PC-9 (cell line): ENCODE data around the gene SPACA1.

Source experiments
- CTCF ChIP-seq: fragments of 200-600 bp; sonication (generic); conservative IDR thresholded peaks from 2 replicates; pipeline ENCODE4 v1.6.1; 2017; ENCODE audit warnings: mixed run types, antibody characterized with exemption, mild to moderate bottlenecking, moderate library complexity
- EZH2 ChIP-seq: fragments of 200-600 bp; sonication (generic); IDR thresholded peaks from 2 replicates; pipeline ENCODE4 v1.8.0; 2017; ENCODE audit warnings: antibody characterized with exemption, low read depth

GRCh38 chr6:88074791-88075190 lies 27.1 kb downstream of the SPACA1 start:
- TF ChIP-seq CTCF (no peak), EZH2 (no peak)
